Measurements from ENCODE around the gene SEPTIN5.
"Not testable (repeated sequence)": the region's sequence is repeated elsewhere in the genome, so short reads cannot be mapped to it uniquely, and the experiment has no call there.

The SEPTIN5 gene

GRCh38 chr22:19674929-19675253 is 39.4 kb upstream of the SEPTIN5 start:
- no peaks in the 10 kb centered on the region for H3K4me1 ChIP-seq (ENCODE audit: low read length)
- H3K79me2 ChIP-seq (ENCODE audit: low read length), result no peaks in the 10 kb centered on the region
- no peaks in the 10 kb centered on the region for H3K9me3 ChIP-seq (ENCODE audit: insufficient read depth, low read length)
- H3K36me3 ChIP-seq (replicated peaks; ENCODE audit: low read depth, low read length), result no peaks in the 10 kb centered on the region
- peaks cover 26% of the 10 kb centered on the region for H3K27me3 ChIP-seq (ENCODE audit: low read depth, low read length)
- no peak overlapping the region for H3K4me3 ChIP-seq (ENCODE audit: low read length)
- H3K27ac ChIP-seq (ENCODE audit: low read length), result no peak overlapping the region
- no peak for TF ChIP-seq CTCF (IDR thresholded peaks at IDR 0.05; ENCODE audit: low read depth, low read length)
- TF ChIP-seq EZH2phosphoT487 (IDR thresholded peaks at IDR 0.05; ENCODE audit: low read depth), result no peak
- no peaks in the 10 kb centered on the region for H4K20me1 ChIP-seq (ENCODE audit: insufficient read depth, low read length)
- no peak overlapping the region for H3K4me2 ChIP-seq (ENCODE audit: low read length)
- no peak overlapping the region for H2AFZ ChIP-seq (ENCODE audit: low read depth, low read length)
- H3K9ac ChIP-seq (ENCODE audit: low read length), result no peak overlapping the region

- Histone ChIP-seq H3K79me2 (ENCODE audit: low read length) (no peaks in the 10 kb centered on the region), H3K27ac (ENCODE audit: low read length) (no peak overlapping the region), H3K4me1 (ENCODE audit: low read length) (no peaks in the 10 kb centered on the region), H3K27me3 (ENCODE audit: low read depth, low read length) (peaks cover 27% of the 10 kb centered on the region), H3K4me3 (ENCODE audit: low read length) (no peak overlapping the region), H4K20me1 (ENCODE audit: insufficient read depth, low read length) (no peaks in the 10 kb centered on the region), H3K4me2 (ENCODE audit: low read length) (no peak overlapping the region), H3K9ac (ENCODE audit: low read length) (no peak overlapping the region), H3K36me3 (replicated peaks; ENCODE audit: low read depth, low read length) (no peaks in the 10 kb centered on the region), H2AFZ (ENCODE audit: low read depth, low read length) (no peak overlapping the region), H3K9me3 (ENCODE audit: insufficient read depth, low read length) (no peaks in the 10 kb centered on the region)
- TF ChIP-seq CTCF (IDR thresholded peaks at IDR 0.05; ENCODE audit: low read depth, low read length), result no peak
- no peak for TF ChIP-seq EZH2phosphoT487 (IDR thresholded peaks at IDR 0.05; ENCODE audit: low read depth)
These were observed 38.9 kb upstream of the SEPTIN5 start for GRCh38 chr22:19675428-19675827.

GRCh38 chr22:19676437-19676836 is 37.9 kb upstream of the SEPTIN5 start:
- not testable (repeated sequence) for H3K36me3 ChIP-seq (replicated peaks; ENCODE audit: low read depth, low read length); H3K4me3 ChIP-seq (ENCODE audit: low read length)

GRCh38 chr22:19678949-19679521 is 35.3 kb upstream of the SEPTIN5 start:
- no peak overlapping the region for H2AFZ ChIP-seq (ENCODE audit: low read depth, low read length)
- H3K27ac ChIP-seq (ENCODE audit: low read length), result no peak overlapping the region
- no peaks in the 10 kb centered on the region for H3K79me2 ChIP-seq (ENCODE audit: low read length)
- no peaks in the 10 kb centered on the region for H3K36me3 ChIP-seq (replicated peaks; ENCODE audit: low read depth, low read length)
- H3K9ac ChIP-seq (ENCODE audit: low read length), result no peak overlapping the region
- H3K4me1 ChIP-seq (ENCODE audit: low read length), result no peaks in the 10 kb centered on the region
- H3K4me3 ChIP-seq (ENCODE audit: low read length), result no peak overlapping the region
- no peak overlapping the region for H3K4me2 ChIP-seq (ENCODE audit: low read length)
- TF ChIP-seq CTCF (IDR thresholded peaks at IDR 0.05; ENCODE audit: low read depth, low read length), result no peak
- TF ChIP-seq EZH2phosphoT487 (IDR thresholded peaks at IDR 0.05; ENCODE audit: low read depth), result no peak
- H4K20me1 ChIP-seq (ENCODE audit: insufficient read depth, low read length), result no peaks in the 10 kb centered on the region
- peaks cover 41% of the 10 kb centered on the region for H3K27me3 ChIP-seq (ENCODE audit: low read depth, low read length)
- H3K9me3 ChIP-seq (ENCODE audit: insufficient read depth, low read length), result no peaks in the 10 kb centered on the region

More at GRCh38 chr22:19676437-19676836, 37.9 kb upstream of the SEPTIN5 start:
- H3K4me1 ChIP-seq (ENCODE audit: low read length); H3K27ac ChIP-seq (ENCODE audit: low read length); H3K4me2 ChIP-seq (ENCODE audit: low read length); H3K79me2 ChIP-seq (ENCODE audit: low read length); H4K20me1 ChIP-seq (ENCODE audit: insufficient read depth, low read length); H2AFZ ChIP-seq (ENCODE audit: low read depth, low read length); H3K9ac ChIP-seq (ENCODE audit: low read length); H3K9me3 ChIP-seq (ENCODE audit: insufficient read depth, low read length): not testable (repeated sequence)
- peaks cover 30% of the 10 kb centered on the region for H3K27me3 ChIP-seq (ENCODE audit: low read depth, low read length)
